ENCODE measurements around the gene PUS10. TPM values are rescaled to one million over a fixed set of nuclear protein-coding genes. Genes with fewer than 3 reads are reported as not detected.
"Not testable (repeated sequence)": the region's sequence is repeated elsewhere in the genome, so short reads cannot be mapped to it uniquely, and the experiment has no call there.

PUS10 gene
- total RNA-seq, 4 donors from 2014 or later: 1.0 to 5.0 (median 3.5) TPM

- DNase-seq: no peak
- intact Hi-C loops (cut with DNase I; ENCODE audit: low total_unique reads): loop anchor here (2.0 kb wide), 2 partner anchors 135 to 161 kb away; partner anchors contain the start of gene REL
- no peak for ATAC-seq
These were observed 2.1 kb downstream of the PUS10 start for GRCh38 chr2:61015976-61016375.

GRCh38 chr2:61014763-61015162 is 3.3 kb downstream of the PUS10 start:
- Histone ChIP-seq H3K27me3 (no peaks in the 10 kb centered on the region), H3K4me1 (peaks cover 35 to 38% of the 10 kb centered on the region in 2 donors), H3K9me3 (no peaks in the 10 kb centered on the region), H3K4me3 (no peak overlapping the region), H3K27ac (peak overlapping the region in 1 of 4 donors; percentile 32), H3K36me3 (no peaks in the 10 kb centered on the region)
- intact Hi-C loops (cut with DNase I; ENCODE audit: low total_unique reads): no loop called here
- in situ Hi-C loops (cut with MboI; ENCODE audit: low sequenced_read_pairs in 4 of 4): no loop called here
- TF ChIP-seq CTCF (IDR thresholded peaks at IDR 0.05 in 4 of 5, conservative IDR thresholded peaks at IDR 0.05 in 1 of 5) (no peak), POLR2A (IDR thresholded peaks at IDR 0.05) (no peak)
- DNase-seq (no peak), ATAC-seq (no peak)

More at GRCh38 chr2:61015976-61016375, 2.1 kb downstream of the PUS10 start:
- Histone ChIP-seq H3K27ac (peak overlapping the region; percentile 94 to 96 (median 95)), H3K4me1 (peaks cover 42 to 46% of the 10 kb centered on the region in 2 donors), H3K36me3 (no peaks in the 10 kb centered on the region), H3K4me3 (peak overlapping the region; percentile 85 to 94 (median 90)), H3K9me3 (no peaks in the 10 kb centered on the region), H3K27me3 (no peaks in the 10 kb centered on the region)
- in situ Hi-C loops (cut with MboI; ENCODE audit: low sequenced_read_pairs in 4 of 4): no loop called here
- TF ChIP-seq POLR2A (IDR thresholded peaks at IDR 0.05) (no peak), CTCF (IDR thresholded peaks at IDR 0.05 in 4 of 5, conservative IDR thresholded peaks at IDR 0.05 in 1 of 5) (no peak)

- TF ChIP-seq POLR2A (IDR thresholded peaks at IDR 0.05) (no peak), CTCF (IDR thresholded peaks at IDR 0.05 in 4 of 5, conservative IDR thresholded peaks at IDR 0.05 in 1 of 5) (no peak)
- Histone ChIP-seq H3K27ac (peak overlapping the region in 2 of 4 donors; percentile 20 to 80), H3K4me3 (no peak overlapping the region), H3K9me3 (no peaks in the 10 kb centered on the region), H3K4me1 (peaks cover 22 to 24% of the 10 kb centered on the region in 2 donors), H3K36me3 (peaks cover 2 to 3% of the 10 kb centered on the region in 2 donors), H3K27me3 (no peaks in the 10 kb centered on the region)
- in situ Hi-C loops (cut with MboI; ENCODE audit: low sequenced_read_pairs in 4 of 4): no loop called here
- no peak for DNase-seq
- ATAC-seq: no peak
- intact Hi-C loops (cut with DNase I; ENCODE audit: low total_unique reads): no loop called here
These were observed 4.7 kb downstream of the PUS10 start for GRCh38 chr2:61013382-61013781.

GRCh38 chr2:61012303-61012702 is 5.8 kb downstream of the PUS10 start:
- DNase-seq; H3K36me3 ChIP-seq; H3K4me3 ChIP-seq; in situ Hi-C loops (cut with MboI; ENCODE audit: low sequenced_read_pairs in 4 of 4); H3K27me3 ChIP-seq; intact Hi-C loops (cut with DNase I; ENCODE audit: low total_unique reads); ATAC-seq; H3K9me3 ChIP-seq: not testable (repeated sequence)
- Histone ChIP-seq H3K27ac (peak overlapping the region; percentile 45 to 80 (median 68)), H3K4me1 (peaks cover 21% of the 10 kb centered on the region in 2 donors)

- peak overlapping the region; percentile 45 to 80 (median 68) for H3K27ac ChIP-seq
- intact Hi-C loops (cut with DNase I; ENCODE audit: low total_unique reads): no loop called here
- H3K9me3 ChIP-seq: no peaks in the 10 kb centered on the region
- peaks cover 21% of the 10 kb centered on the region in 2 donors for H3K4me1 ChIP-seq
- in situ Hi-C loops (cut with MboI; ENCODE audit: low sequenced_read_pairs in 4 of 4): no loop called here
- ATAC-seq (peak; percentile 90), DNase-seq (peak in 1 of 2 donors; percentile 49)
- H3K36me3 ChIP-seq: peaks cover 2 to 4% of the 10 kb centered on the region in 2 donors
- TF ChIP-seq CTCF (IDR thresholded peaks at IDR 0.05 in 4 of 5, conservative IDR thresholded peaks at IDR 0.05 in 1 of 5) (no peak), POLR2A (IDR thresholded peaks at IDR 0.05) (no peak)
- no peak overlapping the region for H3K4me3 ChIP-seq
- H3K27me3 ChIP-seq: no peaks in the 10 kb centered on the region
These were observed 6.4 kb downstream of the PUS10 start for GRCh38 chr2:61011678-61012077.
